ENCODE results near the gene POLG.
A peak's percentile ranks its signal among the peaks of the same experiment; 100 is the strongest.
"Not testable (repeated sequence)": the region's sequence is repeated elsewhere in the genome, so short reads cannot be mapped to it uniquely, and the experiment has no call there.

POLG gene

DNA sequence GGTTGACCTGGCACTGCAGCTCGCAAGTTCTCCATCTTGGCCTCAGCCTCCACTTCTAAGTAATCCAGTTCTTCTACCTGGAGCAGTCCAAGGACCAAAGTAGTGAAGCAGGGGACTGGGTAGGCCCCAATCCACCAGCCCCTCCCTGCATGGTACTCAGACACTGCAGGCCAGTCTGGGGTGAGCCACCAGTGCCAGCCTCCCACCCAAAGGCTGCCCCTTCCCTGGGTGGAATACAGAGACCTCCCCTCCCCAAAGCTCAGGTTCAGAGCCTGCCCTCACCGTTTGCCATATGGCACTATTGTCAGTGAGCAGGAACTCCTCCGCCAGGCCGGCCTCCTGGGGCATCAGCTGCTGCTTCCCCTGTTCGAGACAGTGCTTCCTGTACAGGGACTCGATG, 10.8 kb downstream of the POLG start:
- DNase-seq = no peak

DNA sequence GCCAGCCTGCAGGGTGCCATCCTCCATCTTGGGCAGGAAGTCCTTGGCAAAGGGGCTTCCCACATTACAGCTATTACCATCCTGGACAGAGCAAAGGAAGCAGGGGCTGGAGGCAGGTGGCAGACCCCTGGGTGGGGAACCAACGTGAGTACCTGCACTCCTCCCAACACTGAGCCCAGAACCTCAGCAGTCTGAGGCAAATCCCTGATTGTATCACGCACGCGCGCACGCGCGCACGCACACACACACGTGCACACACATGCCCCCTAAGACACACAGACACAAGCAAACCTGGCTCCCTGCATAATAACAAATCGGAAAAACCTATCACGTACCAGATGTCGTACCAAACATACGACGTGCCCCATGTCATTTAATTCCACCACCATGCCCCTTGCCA, 11.8 kb downstream of the POLG start:
- no peak for DNase-seq

DNA sequence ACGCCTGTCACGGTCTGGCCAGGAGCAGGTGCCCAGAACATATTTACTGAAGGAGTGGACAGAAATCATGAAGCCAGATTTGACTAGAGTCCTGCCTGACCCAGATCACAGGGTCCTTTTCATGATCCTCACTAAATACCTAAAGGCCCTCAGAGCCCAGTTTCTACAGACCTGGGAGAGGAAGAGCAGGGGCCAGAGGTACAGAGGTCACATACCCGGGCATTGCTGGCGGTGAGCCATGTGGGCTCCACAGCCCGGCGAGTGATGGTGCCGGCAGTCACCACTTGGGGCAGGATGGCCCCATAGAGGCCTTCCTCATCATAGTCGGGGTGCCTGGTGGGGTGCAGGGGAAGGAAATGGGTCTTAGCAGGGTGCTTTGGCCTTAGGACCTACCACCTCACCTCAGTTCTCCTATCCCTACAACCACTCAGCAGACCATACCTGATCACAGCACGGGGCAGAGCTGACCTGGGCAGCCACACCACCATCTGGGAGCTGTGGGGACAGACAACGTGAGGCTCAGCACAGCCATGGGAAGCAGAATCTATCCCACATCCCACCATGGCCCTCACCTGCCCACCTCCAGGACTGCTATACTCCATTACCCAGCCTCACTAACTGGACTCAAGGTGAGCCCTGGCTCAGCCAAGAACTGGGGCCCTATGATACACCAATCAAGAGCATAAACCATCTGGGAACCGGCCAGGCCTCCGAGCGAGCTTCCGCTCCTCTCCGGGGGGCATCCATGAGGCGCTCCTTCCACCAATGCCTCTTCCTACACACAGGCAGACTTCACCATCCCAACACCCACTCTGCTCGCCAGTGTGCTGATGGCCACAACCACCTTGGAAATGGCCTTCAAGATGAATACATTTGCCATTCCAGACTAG, 12.9 kb downstream of the POLG start:
- no peak for DNase-seq

DNA sequence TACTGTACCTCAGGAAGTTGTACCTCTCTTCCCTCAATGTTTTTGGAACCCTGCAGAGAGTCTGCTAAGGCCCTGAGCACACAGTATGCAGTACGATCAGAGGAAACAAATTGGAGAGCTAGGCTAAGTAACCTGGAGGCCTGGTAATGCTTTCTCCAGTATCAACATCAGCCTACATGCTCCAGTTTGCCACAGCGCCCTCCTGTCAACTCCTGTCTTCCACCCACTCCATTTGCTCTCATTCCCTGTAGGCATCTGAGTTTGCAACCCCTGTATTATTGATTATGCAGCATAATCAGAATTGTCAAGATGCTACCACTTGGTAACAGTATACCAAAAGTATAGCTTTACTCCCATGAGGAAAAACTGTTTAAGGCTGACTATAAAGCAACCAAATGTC, 14.4 kb downstream of the POLG start:
- DNase-seq = no peak

DNA sequence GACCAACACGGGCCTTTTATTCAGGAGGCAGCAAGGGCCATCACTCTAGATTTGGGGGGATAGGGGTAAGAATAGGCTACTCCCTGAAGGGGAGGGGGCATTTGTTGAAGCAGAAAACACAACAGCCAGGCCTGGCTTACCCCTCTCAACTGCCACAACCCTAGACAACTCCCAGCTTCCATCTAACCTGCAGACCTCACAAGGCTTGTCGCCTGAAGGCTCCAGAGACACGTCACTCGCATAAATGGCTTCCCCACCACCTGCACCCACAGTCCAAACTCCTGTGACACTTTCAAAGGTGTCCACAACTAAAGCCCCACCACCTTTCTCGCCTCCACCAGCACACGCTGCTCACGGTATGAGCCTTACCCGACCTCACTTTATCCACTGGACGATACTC, 14.9 kb downstream of the POLG start:
- DNase-seq = no peak

DNA sequence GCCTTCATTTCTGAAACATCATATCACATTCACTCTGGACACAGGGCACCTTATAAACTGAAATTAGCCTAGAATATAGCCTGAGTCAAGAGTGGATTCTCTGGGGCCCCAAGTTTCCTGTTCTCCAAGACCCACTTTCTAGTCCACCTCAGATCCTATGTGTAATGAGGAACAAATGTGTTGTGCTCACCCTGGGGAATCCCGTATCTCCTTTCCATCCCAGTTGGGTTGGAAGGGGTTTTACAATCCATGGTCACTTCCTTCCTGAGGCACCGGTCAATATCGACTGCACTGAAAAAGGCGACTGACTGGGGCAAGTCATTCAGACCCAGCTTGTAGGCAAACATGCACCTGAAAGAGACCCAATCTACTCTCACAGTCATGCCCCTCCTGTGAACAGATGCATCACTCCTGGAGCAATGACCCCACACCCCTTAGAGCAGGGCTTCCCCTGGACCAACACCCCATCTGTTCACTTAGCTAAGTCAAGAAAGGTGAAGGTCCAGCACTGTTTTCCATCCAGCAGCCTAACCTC, 17.4 kb downstream of the POLG start:
- DNase-seq = no peak

DNA sequence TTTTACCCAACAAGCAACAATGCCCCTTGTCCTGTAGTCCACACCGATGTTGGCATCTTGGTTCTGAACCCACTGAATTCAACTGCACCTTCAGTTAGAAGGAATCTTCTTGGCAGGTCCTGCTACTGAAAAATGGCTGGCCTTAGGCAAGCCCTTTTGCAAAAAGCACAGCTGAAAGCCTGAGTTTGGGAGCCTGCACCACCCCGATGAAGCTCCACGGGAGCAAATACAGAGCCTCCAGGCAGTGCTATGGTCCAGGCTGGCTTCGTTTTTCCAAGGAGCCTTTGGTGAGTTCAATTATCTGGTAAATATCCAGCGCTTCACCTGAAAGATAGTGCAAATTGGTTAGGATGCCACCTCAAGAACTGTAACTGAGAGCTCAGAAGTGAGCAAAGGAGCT, 18.1 kb downstream of the POLG start:
- DNase-seq = no peak

DNA sequence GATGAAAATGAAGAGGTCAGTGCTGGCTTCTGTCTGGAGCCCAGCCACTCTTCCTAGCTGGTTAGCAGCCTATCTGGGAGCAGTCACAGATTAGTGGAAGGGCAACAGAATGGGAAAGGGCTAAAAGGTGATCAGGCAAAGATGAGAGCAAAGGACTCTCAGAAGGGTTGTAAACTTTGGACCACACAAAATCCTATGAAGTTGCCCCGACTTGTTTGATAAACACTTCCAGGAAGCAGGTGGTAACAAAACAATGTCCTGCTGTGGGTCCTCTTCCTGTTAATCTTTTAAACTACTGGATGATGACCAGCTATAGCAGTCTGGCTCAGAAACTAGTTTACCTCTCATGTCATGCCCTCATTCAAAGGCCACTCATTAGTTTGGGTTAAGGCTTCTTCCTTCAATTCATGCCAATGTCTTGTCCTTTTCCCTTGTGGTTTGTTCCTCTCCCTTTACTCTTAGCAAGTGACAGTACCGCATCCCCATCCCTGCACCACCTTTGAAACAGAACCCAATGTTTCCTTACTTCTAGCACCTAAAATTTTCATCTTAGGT, 19.2 kb downstream of the POLG start:
- DNase-seq = no peak

DNA sequence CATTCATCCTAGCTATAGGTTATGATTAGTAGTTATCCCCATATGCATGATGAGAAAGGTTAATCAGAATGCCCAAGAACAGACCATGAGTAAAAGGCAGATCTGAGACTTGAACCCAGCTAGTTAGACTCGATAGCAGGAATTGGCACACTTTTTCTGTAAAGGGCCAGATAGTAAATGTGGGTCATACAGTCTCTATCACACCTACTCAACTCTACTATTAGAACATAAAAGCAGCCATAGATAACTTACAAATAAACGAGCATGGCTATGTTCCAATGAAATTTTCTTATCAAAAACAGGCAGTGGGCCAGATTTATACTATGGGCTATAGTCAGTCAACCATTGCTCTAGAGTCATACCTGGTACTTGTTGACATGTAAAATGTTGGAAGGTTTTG, 24.6 kb downstream of the POLG start:
- DNase-seq = no peak

DNA sequence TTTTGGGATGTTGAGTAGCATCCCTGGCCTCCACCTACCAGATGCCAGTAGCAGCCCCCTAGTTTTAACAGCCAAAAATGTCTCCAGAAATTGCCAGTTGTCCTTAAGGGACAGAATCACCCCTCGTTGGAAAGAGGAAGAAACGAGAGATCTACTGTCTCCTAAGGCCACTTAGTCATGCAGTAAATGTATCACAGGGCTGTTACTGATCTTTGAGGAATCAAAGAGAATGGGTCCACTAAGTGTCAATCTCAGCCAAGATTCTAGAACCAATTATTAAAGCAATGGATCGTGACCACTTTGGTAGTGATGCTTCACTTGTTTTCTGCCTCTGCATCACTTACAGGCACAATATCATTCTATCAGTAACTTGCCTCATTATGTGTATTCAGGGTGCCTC, 26.4 kb downstream of the POLG start:
- DNase-seq = no peak

DNA sequence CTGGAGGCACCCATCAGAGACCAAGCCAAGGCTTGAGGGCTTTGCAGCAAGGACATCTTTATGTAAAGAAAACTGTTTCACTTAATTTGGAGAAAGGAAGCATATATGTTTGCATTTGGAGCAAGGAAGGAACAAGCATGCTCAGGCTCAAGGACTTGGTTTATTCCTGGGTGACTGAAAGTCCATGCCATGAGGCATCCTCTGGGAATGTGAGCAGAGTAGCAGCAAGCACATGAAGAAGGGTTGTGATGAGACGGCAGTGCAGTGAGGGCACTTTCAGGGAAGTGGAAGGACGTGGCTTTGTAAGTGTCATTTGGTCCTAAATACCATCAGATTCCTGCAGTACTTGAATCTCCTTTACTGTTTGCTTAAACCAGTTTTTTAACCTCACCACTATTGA, 26.8 kb downstream of the POLG start:
- DNase-seq = peak; percentile 68

DNA sequence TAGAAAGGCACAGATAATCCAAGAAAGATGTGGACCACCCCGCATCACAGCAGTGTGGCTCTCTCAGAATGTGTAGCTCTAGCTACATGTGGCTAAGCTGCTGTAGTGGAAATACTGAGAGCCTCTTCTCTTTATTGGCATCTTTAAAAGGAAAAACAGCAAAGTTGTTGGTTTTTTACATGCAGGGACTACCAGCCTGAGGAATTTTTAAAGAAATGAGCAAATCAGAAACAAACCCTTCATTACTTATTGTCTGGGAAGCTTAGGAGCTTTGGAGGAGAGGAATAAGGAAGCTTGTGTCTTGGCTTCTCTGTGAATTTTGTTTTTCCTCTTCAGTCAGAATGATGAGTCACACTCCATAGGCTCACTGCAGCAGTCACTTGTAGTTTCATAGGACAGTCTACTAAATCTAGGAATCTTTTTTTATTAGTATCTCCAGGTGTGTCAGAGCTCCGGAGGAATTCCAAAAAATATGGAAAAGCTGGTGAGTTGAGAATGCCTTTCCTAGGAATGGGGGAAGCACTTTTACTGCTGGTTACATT, 27.5 kb downstream of the POLG start:
- peak; percentile 53 for DNase-seq

DNA sequence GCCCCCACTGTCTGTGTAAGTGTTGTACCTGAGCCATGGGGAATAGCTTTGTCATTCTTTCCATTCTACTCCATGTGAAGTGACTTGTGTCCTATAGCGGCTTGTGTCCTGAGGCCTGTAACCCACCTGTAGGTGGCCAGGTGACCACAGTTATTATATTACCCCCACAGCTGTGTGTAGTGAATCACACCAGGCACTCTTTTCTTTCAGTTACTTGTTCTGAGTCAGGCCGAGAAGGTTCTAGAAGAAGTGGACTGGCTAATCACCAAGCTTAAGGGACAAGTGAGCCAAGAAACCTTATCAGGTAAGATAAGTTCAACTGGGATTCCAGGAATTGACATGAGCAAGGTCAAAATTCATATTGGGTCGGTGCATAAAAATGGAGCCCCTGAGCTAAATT, 29.2 kb downstream of the POLG start:
- DNase-seq = no peak

DNA sequence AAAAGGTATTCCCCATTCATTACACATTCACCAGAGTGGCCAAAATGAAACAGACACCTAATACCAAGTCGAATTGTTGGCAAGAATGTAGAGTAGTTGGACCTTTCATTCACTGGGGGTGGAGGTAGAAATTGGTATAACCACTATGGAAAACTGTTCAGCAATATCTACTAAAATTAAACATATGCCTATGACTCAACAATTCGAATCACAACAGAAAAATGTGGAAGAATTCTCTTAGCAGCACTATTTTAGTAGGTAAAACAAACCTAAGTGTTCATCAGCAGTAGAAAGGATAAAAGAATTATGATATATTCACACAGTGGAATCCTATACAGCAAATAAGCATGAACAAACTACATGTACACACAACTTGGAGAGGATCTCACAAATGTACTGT, 30.6 kb downstream of the POLG start:
- DNase-seq = peak; percentile 18

DNA sequence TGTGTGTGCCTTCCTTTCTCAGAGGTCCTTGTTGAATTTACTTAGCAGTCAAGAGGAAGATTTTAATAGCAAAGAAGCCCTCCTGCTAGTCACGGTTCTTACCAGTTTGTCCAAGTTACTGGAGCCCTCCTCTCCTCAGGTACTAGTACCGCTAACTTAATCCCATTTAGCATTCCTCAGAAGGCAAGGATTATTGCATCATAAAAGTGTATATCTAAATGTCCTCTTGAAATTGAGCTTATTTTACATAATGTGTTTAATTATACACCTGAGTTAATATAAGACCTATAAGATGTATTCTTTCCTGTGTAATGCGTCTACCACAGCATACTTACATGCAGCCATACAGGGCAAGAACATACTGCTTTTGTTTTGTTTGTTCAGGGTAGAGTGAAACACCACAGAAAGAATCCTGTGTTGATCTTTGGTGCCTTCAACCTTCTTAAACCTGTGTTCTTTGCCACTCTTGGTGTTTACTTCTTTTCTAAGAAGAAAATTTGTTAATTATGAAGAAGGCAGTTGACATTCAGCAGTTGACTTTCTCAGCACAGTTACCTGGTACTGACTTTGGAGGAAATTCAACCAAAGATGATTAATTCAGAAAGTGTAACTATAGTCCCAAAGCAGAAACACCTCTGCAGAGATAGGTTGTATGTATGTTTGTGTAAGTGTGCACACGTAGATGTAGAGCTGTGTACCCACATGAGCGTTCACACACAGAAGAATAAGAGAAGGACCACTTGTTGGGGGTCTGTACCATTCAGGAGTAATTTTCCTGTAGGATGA, 33.1 kb downstream of the POLG start:
- no peak for DNase-seq

DNA sequence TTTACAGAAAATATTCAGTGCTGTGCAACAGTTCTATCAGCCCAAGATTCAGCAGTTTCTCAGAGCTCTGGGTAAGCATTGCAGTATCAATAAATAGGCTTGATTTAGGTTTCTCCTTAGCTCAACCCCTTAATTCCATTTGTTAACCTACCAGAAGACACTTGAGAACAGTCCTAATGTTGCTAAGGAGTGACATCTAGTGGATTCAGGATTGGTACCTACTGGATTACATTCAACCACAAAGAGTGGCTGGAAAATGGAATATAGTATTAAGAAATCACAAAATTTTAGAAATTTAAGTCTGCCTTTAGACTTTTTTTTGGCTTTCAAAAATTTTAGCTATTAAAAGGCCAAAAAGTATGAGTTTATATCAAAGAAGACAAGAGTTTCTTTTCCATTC, 34.7 kb downstream of the POLG start:
- DNase-seq = no peak

DNA sequence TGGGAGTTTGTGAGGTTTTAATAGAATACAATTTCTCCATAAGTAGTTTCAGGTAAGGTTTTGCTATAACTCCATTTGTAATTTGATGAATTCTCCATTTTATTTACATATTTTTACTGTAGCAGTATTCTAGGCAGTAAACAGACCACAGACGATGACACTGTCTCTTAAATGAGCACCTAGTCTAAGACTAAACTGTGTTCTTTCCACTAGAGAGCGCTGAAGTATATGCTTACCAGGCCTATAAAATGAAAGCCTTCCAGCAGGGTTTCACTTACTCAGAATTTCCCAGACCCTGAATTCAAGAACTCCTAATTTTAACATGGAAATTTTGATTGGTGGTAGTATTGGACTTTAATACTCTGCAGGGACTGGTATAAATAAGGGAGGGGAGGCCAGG, 41.6 kb downstream of the POLG start:
- DNase-seq = no peak

DNA sequence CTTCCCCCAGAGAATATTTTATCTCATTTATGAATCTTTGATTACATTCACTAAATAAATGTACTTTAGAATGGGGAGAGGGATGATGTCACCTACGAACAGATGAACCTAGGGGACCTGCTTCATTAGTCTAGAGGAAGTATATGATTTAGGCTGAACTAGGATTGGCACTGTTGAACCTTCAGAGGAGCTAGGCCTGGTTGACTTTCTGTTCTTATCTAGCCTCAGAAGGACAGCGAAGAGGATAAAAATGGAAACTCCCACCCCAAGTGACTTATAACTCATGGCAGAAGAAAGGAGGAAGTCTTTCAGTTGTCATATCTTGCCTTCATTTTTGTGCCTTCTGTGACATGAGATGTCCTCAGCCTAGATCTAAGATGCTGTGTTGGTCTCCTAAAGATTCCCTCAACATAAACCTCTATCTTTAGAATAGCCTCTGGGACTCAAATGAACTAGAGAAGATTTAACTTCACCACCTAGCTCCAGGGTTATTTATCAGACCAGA, 42.6 kb downstream of the POLG start:
- DNase-seq = no peak

DNA sequence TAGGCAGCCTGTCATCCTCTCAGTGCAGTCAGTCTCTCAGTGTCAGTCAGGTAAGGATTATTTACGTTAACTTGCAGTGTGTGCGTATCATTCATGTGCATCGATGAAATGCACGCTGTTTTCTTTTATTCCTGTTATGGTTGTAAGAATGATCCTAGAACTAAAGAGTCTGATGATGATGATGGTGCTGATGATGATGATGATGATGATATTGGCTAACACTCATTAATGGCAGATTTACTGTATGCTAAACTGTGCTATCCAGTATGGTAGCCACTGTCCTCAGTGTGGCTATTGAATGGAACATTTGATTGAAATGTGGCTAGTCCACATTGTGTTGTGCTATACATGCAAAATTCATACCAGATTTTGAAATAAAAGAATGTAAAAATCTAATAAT, 51.4 kb downstream of the POLG start:
- DNase-seq = no peak

DNA sequence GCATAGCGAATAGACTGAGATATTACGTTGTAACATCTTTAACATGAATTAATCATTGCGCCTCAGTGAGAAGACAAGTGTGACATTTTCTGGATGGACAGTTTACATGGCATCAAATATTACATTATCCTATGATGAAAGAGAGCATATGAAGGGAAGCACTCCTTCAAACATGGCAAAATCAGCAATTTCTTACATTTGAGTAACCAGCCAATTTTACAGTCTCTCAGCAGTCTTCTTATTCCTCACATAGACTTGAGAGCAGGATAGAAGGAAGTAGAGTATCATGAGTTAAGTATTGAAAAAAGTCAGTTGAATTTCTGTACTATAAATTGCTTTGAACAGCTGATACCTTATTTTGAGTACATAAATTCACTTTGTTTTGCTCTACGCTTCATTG, 52.0 kb downstream of the POLG start:
- DNase-seq = no peak

DNA sequence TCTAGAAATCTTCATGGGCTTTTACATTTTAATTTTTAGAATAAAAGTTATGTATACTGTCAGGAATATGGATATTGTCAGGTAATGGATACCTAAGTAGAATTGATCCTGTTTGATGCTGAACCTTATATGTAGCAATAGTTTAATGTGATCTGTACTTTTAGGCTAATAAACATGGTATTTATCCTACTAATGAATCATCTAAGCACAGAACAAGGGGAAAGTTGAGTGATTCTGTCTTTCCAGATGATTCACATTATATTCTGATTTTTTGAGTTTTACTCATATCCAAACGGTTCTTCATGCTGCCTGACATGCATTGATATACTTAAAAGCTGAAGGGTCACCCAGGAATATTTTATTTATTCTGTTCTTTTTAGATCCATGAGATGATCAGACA, 56.3 kb downstream of the POLG start:
- DNase-seq = peak; percentile 3

DNA sequence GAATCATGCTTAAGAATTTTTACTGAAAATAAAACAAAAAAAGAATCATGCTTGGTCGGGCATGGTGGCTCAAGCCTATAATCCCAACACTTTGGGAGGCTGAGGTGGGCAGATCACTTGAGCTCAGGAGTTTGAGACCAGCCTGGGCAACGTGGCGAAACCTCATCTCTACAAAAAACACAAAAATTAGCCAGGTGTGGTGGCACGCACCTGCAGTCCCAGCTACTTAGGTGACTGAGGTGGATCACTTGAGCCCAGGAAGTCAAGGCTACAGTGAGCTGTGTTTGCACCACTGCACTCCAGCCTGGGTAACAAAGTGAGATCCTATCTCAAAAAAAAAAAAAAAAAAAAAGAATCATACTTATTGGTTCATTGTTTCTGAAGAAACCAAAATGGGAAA, 57.3 kb downstream of the POLG start:
- not testable (repeated sequence) for DNase-seq
